Thoracic aorta (tissue), 2 donors: ENCODE measurements around the gene SYNGAP1. TPM values are rescaled to one million over a fixed set of nuclear protein-coding genes. Genes with fewer than 3 reads are reported as not detected.

Experiments used
- ATAC-seq: fragments of 150-250 bp; one replicate; pipeline ENCODE4 v1.8.0; 2017; ENCODE audit warnings: low read depth; ENCODE audit not compliant: insufficient number of reproducible peaks, low FRiP score
- DNase-seq: peaks from one replicate; pipeline ENCODE4 v3.0.0-alpha.2; 2020; ENCODE audit warnings: low spot score
- H3K27ac ChIP-seq, 2 donors: fragments of 200-600 bp; sonication (generic); 1 replicate in 1 of 2; 2 replicates in 1 of 2; pipeline ENCODE4 v1.5.1; 2016; ENCODE audit warnings: mild to moderate bottlenecking in 2 of 2, moderate library complexity in 2 of 2
- H3K27me3 ChIP-seq: fragments of 200-600 bp; sonication (generic); replicated peaks from 2 replicates; pipeline ENCODE4 v1.6.0; 2016; ENCODE audit warnings: mild to moderate bottlenecking; ENCODE audit not compliant: insufficient read depth
- H3K36me3 ChIP-seq: fragments of 200-600 bp; sonication (generic); one replicate; pipeline ENCODE4 v1.5.1; 2016
- H3K4me1 ChIP-seq, 2 donors: fragments of 200-600 bp; sonication (generic); 1 replicate in 1 of 2; 2 replicates in 1 of 2; pipeline versions ENCODE4 v1.5.1 to v1.6.0; 2016; ENCODE audit warnings: low read depth in 2 of 2, mild to moderate bottlenecking in 1 of 2; ENCODE audit not compliant: control insufficient read depth in 1 of 2
- H3K4me3 ChIP-seq: fragments of 200-600 bp; sonication (generic); 2 replicates; pipeline ENCODE4 v1.5.1; 2016; ENCODE audit warnings: mild to moderate bottlenecking
- H3K9me3 ChIP-seq: fragments of 200-600 bp; sonication (generic); 2 replicates; pipeline ENCODE4 v1.5.1; 2016
- CTCF ChIP-seq: fragments of 200-600 bp; sonication (generic); IDR thresholded peaks from one replicate; pipeline ENCODE4 v1.5.1; 2019; ENCODE audit warnings: antibody characterized with exemption
- total RNA-seq, 2 donors: library from RNA; depleted of rRNA; stranded (reverse); fragments of >200 nt; gene quantifications; one replicate each; pipeline versions ENCODE4 v1.1.0 to v1.2.3, GENCODE V29; 2016

SYNGAP1 gene
- total RNA-seq, 2 donors from 2014 or later = 16.2 to 24.6 TPM

- H3K9me3 ChIP-seq = no peaks in the 10 kb centered on the region
- ATAC-seq = no peak
- peaks cover 23 to 49% of the 10 kb centered on the region in 2 donors for H3K4me1 ChIP-seq
- DNase-seq = no peak
- H3K27ac ChIP-seq = peak overlapping the region; percentile 54 to 62
- no peaks in the 10 kb centered on the region for H3K27me3 ChIP-seq
- H3K4me3 ChIP-seq = peak overlapping the region; percentile 68
- peaks cover 4% of the 10 kb centered on the region for H3K36me3 ChIP-seq
- no peak for TF ChIP-seq CTCF
Measured at GRCh38 chr6:33420491-33421343, 852 bp downstream of the SYNGAP1 start.

- Histone ChIP-seq H3K4me3 (no peak overlapping the region), H3K4me1 (peaks cover 24 to 45% of the 10 kb centered on the region in 2 donors)
Measured at GRCh38 chr6:33421344-33421643, 1.4 kb downstream of the SYNGAP1 start.

GRCh38 chr6:33423777-33424176 is 3.9 kb downstream of the SYNGAP1 start:
- no peak for TF ChIP-seq CTCF
- Histone ChIP-seq H3K27ac (peak overlapping the region in 1 of 2 donors; percentile 66), H3K4me1 (peaks cover 28 to 45% of the 10 kb centered on the region in 2 donors), H3K36me3 (no peaks in the 10 kb centered on the region), H3K9me3 (no peaks in the 10 kb centered on the region), H3K4me3 (no peak overlapping the region), H3K27me3 (no peaks in the 10 kb centered on the region)
- DNase-seq = no peak
- no peak for ATAC-seq

More at GRCh38 chr6:33421344-33421643, 1.4 kb downstream of the SYNGAP1 start:
- no peaks in the 10 kb centered on the region for H3K27me3 ChIP-seq
- DNase-seq (no peak), ATAC-seq (no peak)
- no peak for TF ChIP-seq CTCF
- peak overlapping the region in 1 of 2 donors; percentile 5 for H3K27ac ChIP-seq
- H3K9me3 ChIP-seq = no peaks in the 10 kb centered on the region
- no peaks in the 10 kb centered on the region for H3K36me3 ChIP-seq

GRCh38 chr6:33424855-33425667 is 5.2 kb downstream of the SYNGAP1 start:
- DNase-seq = no peak

More at GRCh38 chr6:33424855-33425667, 5.2 kb downstream of the SYNGAP1 start:
- H3K4me3 ChIP-seq = peak overlapping the region; percentile 69
- H3K27me3 ChIP-seq = no peaks in the 10 kb centered on the region
- peaks cover 24 to 44% of the 10 kb centered on the region in 2 donors for H3K4me1 ChIP-seq
- TF ChIP-seq CTCF = no peak
- H3K9me3 ChIP-seq = no peaks in the 10 kb centered on the region
- ATAC-seq = no peak
- H3K36me3 ChIP-seq = no peaks in the 10 kb centered on the region
- H3K27ac ChIP-seq = peak overlapping the region; percentile 66 to 86
